ENCODE results near the gene ACSL5. TPM values are rescaled to one million over a fixed set of nuclear protein-coding genes. Genes with fewer than 3 reads are reported as not detected.

ACSL5 gene
- total RNA-seq, 2 experiments from 2014 or later, result 22.1 to 22.9 TPM

DNA sequence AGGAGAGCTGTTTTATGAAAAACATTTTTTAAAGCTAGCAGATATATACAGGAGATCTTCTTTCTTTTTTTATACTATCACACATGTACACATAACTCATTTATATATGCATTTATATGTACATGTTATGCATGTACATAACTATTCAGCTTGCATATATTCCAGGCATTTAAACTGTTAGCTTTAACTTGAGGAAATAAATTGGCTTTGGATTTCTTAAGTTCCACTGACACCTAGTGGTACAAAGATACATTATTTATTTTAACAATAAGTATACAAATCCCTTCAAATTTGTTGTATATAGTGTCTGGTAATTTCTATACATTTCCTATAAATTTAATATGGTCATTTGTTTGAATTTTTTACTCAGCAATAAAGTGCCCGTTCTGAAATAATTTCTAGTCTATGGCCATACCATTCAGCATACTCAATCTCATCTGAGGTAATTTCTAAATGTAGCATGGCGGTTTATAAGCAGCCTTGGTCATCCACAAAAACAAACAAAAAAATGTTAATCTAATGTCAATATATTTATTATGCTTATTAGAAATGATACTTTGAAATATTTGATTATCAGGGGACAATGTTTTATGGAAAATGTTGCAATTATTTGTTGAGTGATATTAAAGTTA, 61.2 kb downstream of the ACSL5 start:
- Mint-ChIP-seq H3K36me3 (ENCODE audit: low read depth) (peaks cover 21% of the 10 kb centered on the region), H3K27ac (no peak overlapping the region), H3K27me3 (ENCODE audit: low read depth) (no peaks in the 10 kb centered on the region), H3K4me1 (ENCODE audit: low read depth) (peaks cover 2% of the 10 kb centered on the region), H3K9me3 (no peaks in the 10 kb centered on the region), H3K4me3 (no peak overlapping the region)
- intact Hi-C loops (cut with micrococcal nuclease), result loop anchor here (1.0 to 10.0 kb wide), 5 partner anchors 37 to 1840 kb away; no protein-coding TSS in a partner anchor
- no peak for DNase-seq
- CTCF ChIA-PET, result interaction anchor here (0.5 to 4.1 kb wide), 23 partner anchors 9 to 282 kb away, joined by 3 to 28 read pairs (median 3); partner anchors contain the start of genes ACSL5, GPAM and ZDHHC6

DNA sequence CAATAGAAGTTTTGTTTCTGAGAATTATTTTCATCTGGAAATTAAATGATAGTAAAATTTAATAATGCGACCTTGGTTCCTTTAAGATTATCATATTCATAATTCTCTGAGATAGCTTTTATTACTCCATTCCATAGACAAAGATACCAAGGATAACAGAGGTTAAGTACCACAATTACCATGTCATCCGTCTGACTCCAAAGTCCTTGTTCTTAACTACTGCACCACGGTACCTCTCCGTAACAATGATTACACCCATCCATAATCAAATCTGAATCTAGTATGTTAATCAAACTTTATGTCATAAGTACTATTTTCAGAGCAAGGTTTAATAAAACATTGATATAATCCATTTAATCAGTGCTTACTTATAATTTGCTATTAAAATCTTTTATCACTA, 64.4 kb downstream of the ACSL5 start:
- CTCF ChIA-PET, result no interaction called here
- no peaks in the 10 kb centered on the region for H3K27me3 Mint-ChIP-seq (ENCODE audit: low read depth)
- H3K4me3 Mint-ChIP-seq, result no peak overlapping the region
- peaks cover 22% of the 10 kb centered on the region for H3K36me3 Mint-ChIP-seq (ENCODE audit: low read depth)
- H3K9me3 Mint-ChIP-seq, result no peaks in the 10 kb centered on the region
- DNase-seq, result no peak
- H3K4me1 Mint-ChIP-seq (ENCODE audit: low read depth), result peaks cover 18% of the 10 kb centered on the region
- no peak overlapping the region for H3K27ac Mint-ChIP-seq
- intact Hi-C loops (cut with micrococcal nuclease), result loop anchor here (5.0 to 10.0 kb wide), 2 partner anchors 34 to 1844 kb away; no protein-coding TSS in a partner anchor

DNA sequence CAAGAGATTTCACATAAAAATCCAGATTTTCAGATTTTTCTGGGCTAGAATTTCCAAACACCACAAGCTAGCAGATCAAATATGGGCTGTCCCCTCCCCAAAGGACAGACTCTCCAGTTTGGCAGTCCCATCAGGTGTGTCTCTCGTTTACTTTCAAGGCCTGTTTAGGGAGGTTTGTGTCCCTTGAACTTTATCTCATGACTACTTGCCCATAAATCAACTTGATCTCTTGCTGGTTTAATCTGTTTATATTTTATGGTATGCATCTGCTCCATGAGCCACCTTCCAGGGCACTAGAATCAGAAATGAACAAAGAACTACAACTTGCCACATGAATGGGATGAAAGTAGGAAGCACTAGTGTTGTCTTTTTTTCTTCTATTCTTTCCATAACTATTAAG, 67.6 kb downstream of the ACSL5 start:
- intact Hi-C loops (cut with micrococcal nuclease), result no loop called here
- H3K4me3 Mint-ChIP-seq, result no peak overlapping the region
- H3K27me3 Mint-ChIP-seq (ENCODE audit: low read depth), result no peaks in the 10 kb centered on the region
- H3K27ac Mint-ChIP-seq, result peak overlapping the region; percentile 63
- H3K9me3 Mint-ChIP-seq, result no peaks in the 10 kb centered on the region
- peaks cover 44% of the 10 kb centered on the region for H3K4me1 Mint-ChIP-seq (ENCODE audit: low read depth)
- H3K36me3 Mint-ChIP-seq (ENCODE audit: low read depth), result peaks cover 32% of the 10 kb centered on the region
- no peak for DNase-seq
- CTCF ChIA-PET, result interaction anchor here (1.6 kb wide), 1 partner anchor 15 kb away, joined by 4 read pairs; no protein-coding TSS in a partner anchor

DNA sequence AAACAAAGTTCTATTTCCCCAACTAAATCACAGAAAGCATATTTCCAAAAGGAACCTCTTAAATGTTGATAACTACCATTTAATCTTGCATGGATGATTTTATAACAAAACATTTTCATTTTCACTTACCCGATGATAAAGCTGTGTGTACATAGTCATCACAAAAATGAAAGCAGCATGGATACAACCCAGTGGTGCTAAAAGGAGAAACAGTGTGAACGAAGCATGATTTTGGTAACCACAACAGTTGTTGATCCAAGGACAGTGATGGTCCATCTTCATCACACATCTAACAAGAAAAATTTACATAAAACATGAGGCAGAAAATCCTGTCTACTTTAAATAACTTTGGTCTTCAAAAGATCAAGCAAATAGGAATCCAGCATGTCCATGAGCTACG, 68.1 kb downstream of the ACSL5 start:
- H3K36me3 Mint-ChIP-seq (ENCODE audit: low read depth), result peaks cover 35% of the 10 kb centered on the region
- H3K4me1 Mint-ChIP-seq (ENCODE audit: low read depth), result peaks cover 44% of the 10 kb centered on the region
- H3K27me3 Mint-ChIP-seq (ENCODE audit: low read depth), result no peaks in the 10 kb centered on the region
- no peaks in the 10 kb centered on the region for H3K9me3 Mint-ChIP-seq
- CTCF ChIA-PET, result interaction anchor here (2.5 kb wide), 1 partner anchor 29 kb away, joined by 12 read pairs; no protein-coding TSS in a partner anchor
- H3K4me3 Mint-ChIP-seq, result no peak overlapping the region
- no peak for DNase-seq
- H3K27ac Mint-ChIP-seq, result peak overlapping the region; percentile 63
- intact Hi-C loops (cut with micrococcal nuclease), result no loop called here

- Mint-ChIP-seq H3K27me3 (ENCODE audit: low read depth) (no peaks in the 10 kb centered on the region), H3K27ac (peak overlapping the region; percentile 86), H3K9me3 (no peaks in the 10 kb centered on the region), H3K4me3 (peak overlapping the region; percentile 84), H3K4me1 (ENCODE audit: low read depth) (peaks cover 60% of the 10 kb centered on the region), H3K36me3 (ENCODE audit: low read depth) (peaks cover 29% of the 10 kb centered on the region)
- CTCF ChIA-PET, result interaction anchor here (0.9 to 1.7 kb wide), 4 partner anchors 10 to 26 kb away, joined by 3 to 7 read pairs (median 5); no protein-coding TSS in a partner anchor
- intact Hi-C loops (cut with micrococcal nuclease), result loop anchor here (1.0 to 5.0 kb wide), 4 partner anchors 15 to 264 kb away; partner anchors contain the start of gene GPAM
- peak; percentile 16 for DNase-seq
These were observed 72.3 kb downstream of the ACSL5 start for GRCh38 chr10:112446055-112446854.

DNA sequence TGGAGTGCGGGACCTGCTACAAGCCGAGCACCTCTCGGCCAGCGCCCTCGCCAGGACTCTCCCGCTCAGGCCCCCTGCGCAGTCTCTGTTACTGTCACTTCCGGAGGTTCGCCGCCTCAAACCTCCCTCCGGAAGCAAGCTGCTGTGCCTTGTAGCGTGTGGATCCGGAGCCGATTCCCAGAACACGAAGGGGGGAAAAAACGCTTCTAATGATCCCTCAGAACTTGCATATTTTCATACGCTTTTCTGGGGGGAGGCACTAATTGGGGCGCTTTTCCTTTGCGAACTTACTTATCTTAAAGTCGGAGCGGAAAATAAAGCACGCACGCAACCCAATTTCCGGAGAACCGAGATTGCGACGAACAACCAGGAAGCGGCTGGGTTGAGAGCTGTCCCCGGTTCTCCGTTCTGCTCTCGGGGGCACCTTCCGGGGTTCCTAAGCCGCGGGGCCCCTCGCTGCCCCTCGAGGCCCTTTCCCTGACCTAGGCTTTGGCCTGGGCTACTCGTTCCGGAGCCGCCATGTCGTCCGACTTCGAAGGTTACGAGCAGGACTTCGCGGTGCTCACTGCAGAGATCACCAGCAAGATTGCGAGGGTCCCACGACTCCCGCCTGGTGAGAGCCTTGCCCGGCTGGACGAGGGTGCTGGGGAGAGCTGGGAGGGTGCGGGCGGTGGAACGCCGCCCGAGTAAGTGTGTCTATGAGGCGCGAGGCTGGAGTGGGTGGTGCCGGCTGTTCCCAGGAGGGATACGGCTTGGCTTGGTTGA, 73.1 kb downstream of the ACSL5 start, which contains the start of the genes VTI1A and ZDHHC6:
Gene VTI1A (plus strand): TSS at position 361 of the 765 bp plus-strand sequence. CDS start 159 bp downstream, at position 520.
Gene ZDHHC6 (minus strand): TSS at position 60 of the 765 bp plus-strand sequence. CDS start 1,478 bp downstream, outside the sequence.
- Mint-ChIP-seq H3K9me3 (no peaks in the 10 kb centered on the region), H3K4me3 (peak within 1 kb of the TSS; percentile 84), H3K27me3 (ENCODE audit: low read depth) (no peaks in the 10 kb centered on the region), H3K27ac (peak within 1 kb of the TSS; percentile 86), H3K4me1 (ENCODE audit: low read depth) (peaks cover 58% of the 10 kb centered on the region), H3K36me3 (ENCODE audit: low read depth) (peaks cover 26% of the 10 kb centered on the region)
- intact Hi-C loops (cut with micrococcal nuclease), result loop anchor here (1.0 to 5.0 kb wide), 4 partner anchors 14 to 265 kb away; partner anchors contain the start of gene GPAM
- CTCF ChIA-PET, result interaction anchor here (0.9 to 1.7 kb wide), 4 partner anchors 10 to 22 kb away, joined by 3 to 7 read pairs (median 4); no protein-coding TSS in a partner anchor
- DNase-seq, result peak; percentile 89

DNA sequence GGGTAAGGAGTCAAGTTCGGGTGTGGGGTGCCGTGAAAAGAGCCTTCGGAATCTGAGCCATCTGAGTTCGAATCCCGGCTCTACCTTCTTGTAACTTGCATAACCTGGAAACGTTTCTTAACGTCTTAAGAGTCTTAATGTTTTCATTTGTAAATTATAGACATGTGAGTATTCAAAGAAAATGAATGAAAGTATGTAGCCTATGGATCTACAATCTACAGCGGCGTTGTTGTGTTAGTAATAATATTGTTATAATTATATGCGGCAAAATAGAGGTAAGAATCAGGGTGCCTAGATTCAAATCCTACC, 73.7 kb downstream of the ACSL5 start:
- H3K36me3 Mint-ChIP-seq (ENCODE audit: low read depth), result peaks cover 23% of the 10 kb centered on the region
- peaks cover 52% of the 10 kb centered on the region for H3K4me1 Mint-ChIP-seq (ENCODE audit: low read depth)
- no peaks in the 10 kb centered on the region for H3K27me3 Mint-ChIP-seq (ENCODE audit: low read depth)
- intact Hi-C loops (cut with micrococcal nuclease), result loop anchor here (2.0 to 5.0 kb wide), 2 partner anchors 59 to 265 kb away; partner anchors contain the start of gene GPAM
- H3K27ac Mint-ChIP-seq, result peak overlapping the region; percentile 86
- CTCF ChIA-PET, result interaction anchor here (1.1 kb wide), 1 partner anchor 9 kb away, joined by 4 read pairs; no protein-coding TSS in a partner anchor
- H3K9me3 Mint-ChIP-seq, result no peaks in the 10 kb centered on the region
- H3K4me3 Mint-ChIP-seq, result peak overlapping the region; percentile 84
- no peak for DNase-seq

DNA sequence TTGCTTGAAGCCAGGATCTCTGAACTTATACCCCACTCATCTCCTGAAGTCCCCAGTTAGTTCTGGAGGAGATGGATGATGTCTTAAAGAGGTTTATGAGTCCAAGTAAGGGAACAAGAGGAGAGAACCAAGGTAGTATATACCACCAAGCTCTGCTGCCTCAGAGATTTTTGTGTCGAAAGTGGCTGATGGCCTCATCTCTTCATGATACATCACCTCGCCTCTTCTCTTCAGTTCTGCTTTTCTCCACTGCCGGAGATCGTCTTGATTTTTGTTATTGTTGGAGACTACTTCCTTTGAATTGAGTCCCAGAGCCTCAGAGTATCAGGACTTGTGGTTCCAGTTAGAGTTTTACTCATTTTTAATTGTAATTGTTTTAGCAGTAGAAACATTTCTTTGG, 75.0 kb downstream of the ACSL5 start:
- CTCF ChIA-PET, result no interaction called here
- Mint-ChIP-seq H3K4me1 (ENCODE audit: low read depth) (peaks cover 42% of the 10 kb centered on the region), H3K9me3 (no peaks in the 10 kb centered on the region), H3K27ac (no peak overlapping the region), H3K4me3 (peak overlapping the region; percentile 59), H3K36me3 (ENCODE audit: low read depth) (peaks cover 22% of the 10 kb centered on the region), H3K27me3 (ENCODE audit: low read depth) (no peaks in the 10 kb centered on the region)
- intact Hi-C loops (cut with micrococcal nuclease), result loop anchor here (5.0 kb wide), 1 partner anchor 267 kb away; the partner anchor contains the start of gene GPAM
- no peak for DNase-seq

DNA sequence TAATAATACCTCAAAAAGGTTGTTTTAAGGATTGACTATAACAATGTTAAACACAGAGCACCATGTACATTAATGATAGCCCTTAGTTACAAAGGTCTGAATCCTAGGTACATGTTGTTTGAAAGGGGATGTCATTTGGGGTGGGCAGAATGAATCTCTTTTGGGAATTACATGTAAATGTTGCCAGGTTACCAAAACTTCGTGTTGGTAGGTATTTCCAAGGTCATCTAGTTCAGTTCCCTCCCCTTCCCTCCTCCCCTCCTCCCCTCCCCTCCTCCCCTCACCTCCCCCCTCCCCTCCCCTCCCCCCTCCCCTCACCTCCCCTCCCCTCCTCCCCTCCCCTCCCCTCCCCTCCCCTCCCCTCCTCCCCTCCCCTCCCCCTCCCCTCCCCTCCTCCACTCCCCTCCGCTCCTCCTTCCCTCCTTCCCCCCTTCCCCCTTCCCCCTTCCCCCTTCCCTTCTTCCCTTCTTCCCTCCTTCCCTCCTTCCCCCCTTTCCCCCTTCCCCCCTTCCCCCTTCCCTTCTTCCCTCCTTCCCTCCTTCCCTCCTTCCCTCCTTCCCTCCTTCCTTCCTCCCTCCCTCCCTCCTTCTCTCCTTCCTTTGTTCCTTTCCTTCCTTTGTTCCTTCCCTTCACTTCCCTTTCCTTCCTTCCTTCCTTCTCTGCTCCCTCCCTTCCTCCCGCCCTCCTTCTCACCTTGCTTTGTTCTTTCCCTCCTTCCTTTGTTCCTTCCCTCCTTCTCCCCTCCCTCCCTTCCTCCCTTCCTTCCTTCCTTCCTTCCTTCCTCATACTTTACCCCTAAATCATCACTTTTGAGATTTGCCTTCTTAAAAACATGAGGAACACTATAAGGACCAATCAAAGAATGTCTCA, 81.2 kb downstream of the ACSL5 start:
- Mint-ChIP-seq H3K4me1 (ENCODE audit: low read depth) (peaks cover 20% of the 10 kb centered on the region), H3K9me3 (no peaks in the 10 kb centered on the region), H3K36me3 (ENCODE audit: low read depth) (peaks cover 1% of the 10 kb centered on the region), H3K4me3 (peak overlapping the region; percentile 4), H3K27me3 (ENCODE audit: low read depth) (no peaks in the 10 kb centered on the region), H3K27ac (peak overlapping the region; percentile 89)
- intact Hi-C loops (cut with micrococcal nuclease), result loop anchor here (10.0 kb wide), 1 partner anchor 1540 kb away; the partner anchor contains the start of genes BBIP1 and SHOC2
- DNase-seq, result no peak
- CTCF ChIA-PET, result interaction anchor here (0.6 to 1.3 kb wide), 2 partner anchors 17 to 284 kb away, joined by 5 read pairs; no protein-coding TSS in a partner anchor

- Mint-ChIP-seq H3K9me3 (no peaks in the 10 kb centered on the region), H3K36me3 (ENCODE audit: low read depth) (peaks cover 5% of the 10 kb centered on the region), H3K4me1 (ENCODE audit: low read depth) (peaks cover 19% of the 10 kb centered on the region), H3K27ac (no peak overlapping the region), H3K27me3 (ENCODE audit: low read depth) (no peaks in the 10 kb centered on the region), H3K4me3 (no peak overlapping the region)
- CTCF ChIA-PET, result interaction anchor here (0.6 to 1.3 kb wide), 8 partner anchors 9 to 949 kb away, joined by 3 to 6 read pairs (median 4); partner anchors contain the start of gene VTI1A
- peak; percentile 41 for DNase-seq
- intact Hi-C loops (cut with micrococcal nuclease), result loop anchor here (1.0 to 10.0 kb wide), 2 partner anchors 80 to 1542 kb away; partner anchors contain the start of genes BBIP1 and SHOC2
These were observed 82.6 kb downstream of the ACSL5 start for GRCh38 chr10:112456533-112456932.
